ENCODE results near the gene TASOR2. TPM values are rescaled to one million over a fixed set of nuclear protein-coding genes. Genes with fewer than 3 reads are reported as not detected.

The TASOR2 gene
- total and polyA plus RNA-seq, 4 donors = 12.3 to 108 (median 29.1) TPM

- H3K4me3 ChIP-seq = no peak overlapping the region
- H3K4me1 ChIP-seq (ENCODE audit: control insufficient read depth in 5 of 5, insufficient read depth in 5 of 5, low read length in 5 of 5) = peaks cover 0 to 3% (median 0%) of the 10 kb centered on the region in 5 donors
- H3K36me3 ChIP-seq (ENCODE audit: control insufficient read depth in 4 of 4, insufficient read depth in 4 of 4, low read length in 4 of 4) = peaks cover 10 to 34% (median 18%) of the 10 kb centered on the region in 4 donors
- H3K27ac ChIP-seq (ENCODE audit: low read depth in 1 of 2, low read length in 1 of 2) = no peak overlapping the region
- H3K9ac ChIP-seq (ENCODE audit: insufficient read depth in 1 of 2, low read length in 2 of 2) = no peak overlapping the region
- no peaks in the 10 kb centered on the region for H3K9me3 ChIP-seq (ENCODE audit: control insufficient read depth in 4 of 4, insufficient read depth in 3 of 4, low read length in 3 of 4)
- WGBS, 2 donors = 92 to 96% methylated on average over 4 of the region's 4 CpGs
- no peaks in the 10 kb centered on the region for H3K27me3 ChIP-seq (ENCODE audit: control insufficient read depth in 3 of 3, insufficient read depth in 3 of 3, low read length in 2 of 3)
- DNase-seq (no peak), ATAC-seq (ENCODE audit: insufficient read depth, low FRiP score) (no peak)
- TF ChIP-seq CTCF (IDR thresholded peaks at IDR 0.05; ENCODE audit: control extremely low read depth, extremely low read depth) = no peak
These were observed 46.1 kb downstream of the TASOR2 start for GRCh38 chr10:5730766-5731165.

GRCh38 chr10:5731559-5731958, 46.9 kb downstream of the TASOR2 start:
- peaks cover 0 to 3% (median 0%) of the 10 kb centered on the region in 5 donors for H3K4me1 ChIP-seq (ENCODE audit: control insufficient read depth in 5 of 5, insufficient read depth in 5 of 5, low read length in 5 of 5)
- no peaks in the 10 kb centered on the region for H3K9me3 ChIP-seq (ENCODE audit: control insufficient read depth in 4 of 4, insufficient read depth in 3 of 4, low read length in 3 of 4)
- ATAC-seq (ENCODE audit: insufficient read depth, low FRiP score) = no peak
- TF ChIP-seq CTCF (IDR thresholded peaks at IDR 0.05; ENCODE audit: control extremely low read depth, extremely low read depth) = no peak
- H3K27me3 ChIP-seq (ENCODE audit: control insufficient read depth in 3 of 3, insufficient read depth in 3 of 3, low read length in 2 of 3) = no peaks in the 10 kb centered on the region
- H3K36me3 ChIP-seq (ENCODE audit: control insufficient read depth in 4 of 4, insufficient read depth in 4 of 4, low read length in 4 of 4) = peaks cover 10 to 34% (median 18%) of the 10 kb centered on the region in 4 donors
- DNase-seq = no peak
- no peak overlapping the region for H3K4me3 ChIP-seq
- WGBS, 2 donors = 84 to 86% methylated on average over 3 of the region's 3 CpGs
- no peak overlapping the region for H3K27ac ChIP-seq (ENCODE audit: low read depth in 1 of 2, low read length in 1 of 2)
- H3K9ac ChIP-seq (ENCODE audit: insufficient read depth in 1 of 2, low read length in 2 of 2) = no peak overlapping the region

GRCh38 chr10:5732141-5732540, 47.5 kb downstream of the TASOR2 start:
- Histone ChIP-seq H3K4me3 (no peak overlapping the region), H3K27ac (ENCODE audit: low read depth in 1 of 2, low read length in 1 of 2) (no peak overlapping the region), H3K4me1 (ENCODE audit: control insufficient read depth in 5 of 5, insufficient read depth in 5 of 5, low read length in 5 of 5) (peaks cover 0 to 3% (median 0%) of the 10 kb centered on the region in 5 donors), H3K9ac (ENCODE audit: insufficient read depth in 1 of 2, low read length in 2 of 2) (no peak overlapping the region), H3K27me3 (ENCODE audit: control insufficient read depth in 3 of 3, insufficient read depth in 3 of 3, low read length in 2 of 3) (no peaks in the 10 kb centered on the region), H3K36me3 (ENCODE audit: control insufficient read depth in 4 of 4, insufficient read depth in 4 of 4, low read length in 4 of 4) (peaks cover 9 to 31% (median 16%) of the 10 kb centered on the region in 4 donors), H3K9me3 (ENCODE audit: control insufficient read depth in 4 of 4, insufficient read depth in 3 of 4, low read length in 3 of 4) (no peaks in the 10 kb centered on the region)
- ATAC-seq (ENCODE audit: insufficient read depth, low FRiP score) (no peak), DNase-seq (no peak)
- TF ChIP-seq CTCF (IDR thresholded peaks at IDR 0.05; ENCODE audit: control extremely low read depth, extremely low read depth) = no peak
- WGBS, 2 donors = 76 to 90% methylated on average over 4 of the region's 4 CpGs

Other genes starting within 250 kb of the TASOR2 start
- not detected for gene CALML5, start 185.3 kb upstream of the TASOR2 start, total RNA-seq
- gene CALML5, start 185.3 kb upstream of the TASOR2 start, polyA plus RNA-seq = not detected
- gene CALML3, start 159.9 kb upstream of the TASOR2 start, total RNA-seq = under 1 TPM in 1 of 2 donors, not detected in 1; 0.11 TPM
- gene CALML3, start 159.9 kb upstream of the TASOR2 start, polyA plus RNA-seq = under 1 TPM; 0.02 to 0.04 TPM
- gene ASB13, start 18.2 kb upstream of the TASOR2 start, total RNA-seq = 10 to 100 TPM in 1 of 2 donors, 1 to 10 TPM in 1; 5.2 to 26.2 TPM
- 10 to 100 TPM; 12.5 to 16.9 TPM for gene ASB13, start 18.2 kb upstream of the TASOR2 start, polyA plus RNA-seq
- 100 to 1,000 TPM; 167 to 300 TPM for gene GDI2, start 128.6 kb downstream of the TASOR2 start, total RNA-seq
- gene GDI2, start 128.6 kb downstream of the TASOR2 start, polyA plus RNA-seq = 100 to 1,000 TPM in 1 of 2 donors, 10 to 100 TPM in 1; 64.2 to 162 TPM
- gene ANKRD16, start 205.1 kb downstream of the TASOR2 start, total RNA-seq = 10 to 100 TPM in 1 of 2 donors, 1 to 10 TPM in 1; 7.7 to 14.0 TPM
- 1 to 10 TPM; 4.5 to 5.0 TPM for gene ANKRD16, start 205.1 kb downstream of the TASOR2 start, polyA plus RNA-seq
- 10 to 100 TPM; 85.3 to 93.2 TPM for gene FBH1, start 205.4 kb downstream of the TASOR2 start, total RNA-seq
- gene FBH1, start 205.4 kb downstream of the TASOR2 start, polyA plus RNA-seq = 10 to 100 TPM; 39.4 to 42.2 TPM